Measurements from ENCODE around the gene PRR14L. TPM values are rescaled to one million over a fixed set of nuclear protein-coding genes. Genes with fewer than 3 reads are reported as not detected.
A peak's percentile ranks its signal among the peaks of the same experiment; 100 is the strongest.

The PRR14L gene
- polyA plus RNA-seq, 3 donors, result 13.2 to 41.4 (median 14.6) TPM

DNA sequence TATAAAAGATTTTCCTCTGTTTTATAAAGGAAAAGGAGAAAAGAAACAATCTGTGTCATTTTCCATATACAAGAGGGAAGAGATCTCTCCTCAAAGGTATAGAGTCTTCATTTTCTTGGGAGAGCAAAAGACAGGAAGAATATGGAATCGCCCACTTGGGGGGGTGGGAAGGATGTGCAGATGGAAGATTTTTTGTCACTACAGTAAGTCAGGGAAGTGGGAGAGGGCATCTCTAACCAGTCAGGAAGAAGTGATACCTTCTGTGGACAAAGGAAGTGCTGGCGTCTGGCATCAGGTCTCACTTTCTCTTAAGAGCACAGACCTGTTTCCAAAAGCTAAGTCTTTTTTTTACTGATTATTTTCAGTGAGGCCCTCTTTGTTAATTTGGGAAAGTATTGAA, 1.4 kb downstream of the PRR14L start:
- H3K4me2 ChIP-seq (replicated peaks; ENCODE audit: extremely low read depth, low read length, poor library complexity, severe bottlenecking), result peak overlapping the region; percentile 89
- peaks cover 52% of the 10 kb centered on the region for H3K4me1 Mint-ChIP-seq
- H3K4me3 ChIP-seq (replicated peaks in 1 of 3; ENCODE audit: low read depth in 2 of 3, low read length in 3 of 3), result peak overlapping the region in 2 of 3 experiments; percentile 92 to 98
- H3K27me3 ChIP-seq (ENCODE audit: control insufficient read depth in 2 of 2, insufficient read depth in 2 of 2, low read length in 2 of 2), result no peaks in the 10 kb centered on the region
- H3K27ac Mint-ChIP-seq, result peak overlapping the region in 6 of 7 donors; percentile 70 to 95 (median 92)
- H3K36me3 ChIP-seq (replicated peaks in 1 of 2; ENCODE audit: control insufficient read depth in 1 of 2, insufficient read depth in 2 of 2, low read length in 2 of 2), result peaks cover 4 to 12% of the 10 kb centered on the region in 2 donors
- 25% methylated on average over 1 of the region's 2 CpGs for WGBS (ENCODE audit: insufficient coverage)
- intact Hi-C loops (cut with micrococcal nuclease), result no loop called here
- DNase-seq, result peak in 1 of 3 donors; percentile 4
- H3K27me3 Mint-ChIP-seq (ENCODE audit: low read depth in 3 of 3), result peaks cover 0 to 3% (median 0%) of the 10 kb centered on the region in 3 donors
- H3K36me3 Mint-ChIP-seq, result peaks cover 11 to 24% of the 10 kb centered on the region in 2 donors
- H3K9me3 ChIP-seq (replicated peaks in 1 of 2; ENCODE audit: control insufficient read depth in 1 of 2, insufficient read depth in 1 of 2, low read length in 2 of 2), result no peaks in the 10 kb centered on the region
- H4K20me1 ChIP-seq (ENCODE audit: insufficient read depth, low read length), result peaks cover 21% of the 10 kb centered on the region
- no peaks in the 10 kb centered on the region for H3K9me3 Mint-ChIP-seq
- peak overlapping the region; percentile 99 for H3K9ac ChIP-seq (ENCODE audit: insufficient read depth, low read length, poor library complexity, severe bottlenecking)
- TF ChIP-seq, protein P1, sequence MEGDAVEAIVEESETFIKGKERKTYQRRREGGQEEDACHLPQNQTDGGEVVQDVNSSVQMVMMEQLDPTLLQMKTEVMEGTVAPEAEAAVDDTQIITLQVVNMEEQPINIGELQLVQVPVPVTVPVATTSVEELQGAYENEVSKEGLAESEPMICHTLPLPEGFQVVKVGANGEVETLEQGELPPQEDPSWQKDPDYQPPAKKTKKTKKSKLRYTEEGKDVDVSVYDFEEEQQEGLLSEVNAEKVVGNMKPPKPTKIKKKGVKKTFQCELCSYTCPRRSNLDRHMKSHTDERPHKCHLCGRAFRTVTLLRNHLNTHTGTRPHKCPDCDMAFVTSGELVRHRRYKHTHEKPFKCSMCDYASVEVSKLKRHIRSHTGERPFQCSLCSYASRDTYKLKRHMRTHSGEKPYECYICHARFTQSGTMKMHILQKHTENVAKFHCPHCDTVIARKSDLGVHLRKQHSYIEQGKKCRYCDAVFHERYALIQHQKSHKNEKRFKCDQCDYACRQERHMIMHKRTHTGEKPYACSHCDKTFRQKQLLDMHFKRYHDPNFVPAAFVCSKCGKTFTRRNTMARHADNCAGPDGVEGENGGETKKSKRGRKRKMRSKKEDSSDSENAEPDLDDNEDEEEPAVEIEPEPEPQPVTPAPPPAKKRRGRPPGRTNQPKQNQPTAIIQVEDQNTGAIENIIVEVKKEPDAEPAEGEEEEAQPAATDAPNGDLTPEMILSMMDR (IDR thresholded peaks at IDR 0.05), result no peak
- H3K4me1 ChIP-seq (ENCODE audit: control insufficient read depth in 1 of 2, insufficient read depth in 2 of 2, low read length in 2 of 2), result peaks cover 45 to 56% of the 10 kb centered on the region in 2 donors
- H3K79me2 ChIP-seq (ENCODE audit: insufficient read depth, low read length), result peaks cover 65% of the 10 kb centered on the region
- peak overlapping the region in 1 of 2 donors; percentile 97 for H3K27ac ChIP-seq (ENCODE audit: low read depth in 1 of 2, low read length in 2 of 2)
- H3K4me3 Mint-ChIP-seq, result peak overlapping the region; percentile 90 to 94
- peak overlapping the region; percentile 93 for H2AFZ ChIP-seq (ENCODE audit: insufficient read depth, low read depth, low read length, poor library complexity, severe bottlenecking)

DNA sequence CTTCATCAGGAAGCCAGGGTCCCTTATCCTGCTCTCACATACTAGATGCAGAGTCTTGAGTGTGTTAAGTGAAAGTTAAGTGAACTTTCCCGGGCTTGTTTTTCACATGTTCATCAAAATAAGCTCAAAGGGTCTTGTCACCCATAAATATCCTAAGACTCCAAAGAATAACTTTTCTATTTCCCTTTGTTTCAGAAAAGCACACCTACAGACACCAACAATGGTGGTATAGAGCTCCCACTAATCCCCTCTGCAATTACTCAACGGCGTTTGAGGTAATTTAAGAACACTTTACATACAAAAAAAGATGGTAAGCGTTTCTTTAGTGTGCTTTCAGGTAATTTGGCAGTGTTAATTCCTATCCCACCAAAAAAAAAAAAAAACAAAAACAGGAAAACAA, 2.5 kb downstream of the PRR14L start:
- H3K79me2 ChIP-seq (ENCODE audit: insufficient read depth, low read length), result peaks cover 75% of the 10 kb centered on the region
- no peak overlapping the region for H3K4me2 ChIP-seq (replicated peaks; ENCODE audit: extremely low read depth, low read length, poor library complexity, severe bottlenecking)
- H3K9ac ChIP-seq (ENCODE audit: insufficient read depth, low read length, poor library complexity, severe bottlenecking), result no peak overlapping the region
- H3K9me3 ChIP-seq (replicated peaks in 1 of 2; ENCODE audit: control insufficient read depth in 1 of 2, insufficient read depth in 1 of 2, low read length in 2 of 2), result no peaks in the 10 kb centered on the region
- intact Hi-C loops (cut with micrococcal nuclease), result no loop called here
- no CpG with 5 or more reads among the region's 4 CpGs for WGBS (ENCODE audit: insufficient coverage)
- TF ChIP-seq, protein P1 (IDR thresholded peaks at IDR 0.05), result no peak
- peak overlapping the region in 2 of 7 donors; percentile 57 to 80 for H3K27ac Mint-ChIP-seq
- no peak overlapping the region for H3K4me3 Mint-ChIP-seq
- H3K27me3 ChIP-seq (ENCODE audit: control insufficient read depth in 2 of 2, insufficient read depth in 2 of 2, low read length in 2 of 2), result no peaks in the 10 kb centered on the region
- no peak for DNase-seq
- H2AFZ ChIP-seq (ENCODE audit: insufficient read depth, low read depth, low read length, poor library complexity, severe bottlenecking), result no peak overlapping the region
- H3K4me1 ChIP-seq (ENCODE audit: control insufficient read depth in 1 of 2, insufficient read depth in 2 of 2, low read length in 2 of 2), result peaks cover 37 to 47% of the 10 kb centered on the region in 2 donors
- peaks cover 47% of the 10 kb centered on the region for H3K4me1 Mint-ChIP-seq
- H3K27me3 Mint-ChIP-seq (ENCODE audit: low read depth in 3 of 3), result peaks cover 0 to 3% (median 0%) of the 10 kb centered on the region in 3 donors
- H3K27ac ChIP-seq (ENCODE audit: low read depth in 1 of 2, low read length in 2 of 2), result peak overlapping the region in 1 of 2 donors; percentile 97
- H4K20me1 ChIP-seq (ENCODE audit: insufficient read depth, low read length), result peaks cover 32% of the 10 kb centered on the region
- peaks cover 0 to 2% (median 0%) of the 10 kb centered on the region in 7 donors for H3K9me3 Mint-ChIP-seq
- peaks cover 11 to 24% of the 10 kb centered on the region in 2 donors for H3K36me3 Mint-ChIP-seq
- peaks cover 4 to 12% of the 10 kb centered on the region in 2 donors for H3K36me3 ChIP-seq (replicated peaks in 1 of 2; ENCODE audit: control insufficient read depth in 1 of 2, insufficient read depth in 2 of 2, low read length in 2 of 2)
- no peak overlapping the region for H3K4me3 ChIP-seq (replicated peaks in 1 of 3; ENCODE audit: low read depth in 2 of 3, low read length in 3 of 3)

Data from CD14-positive monocyte (primary cell).